Tibial nerve (tissue), 4 donors: ENCODE data around the gene MLLT6. TPM values are rescaled to one million over a fixed set of nuclear protein-coding genes. Genes with fewer than 3 reads are reported as not detected.
"Not testable (repeated sequence)": the region's sequence is repeated elsewhere in the genome, so short reads cannot be mapped to it uniquely, and the experiment has no call there.

ENCODE experiments used
- DNase-seq, 2 donors: peaks; one replicate each; pipeline ENCODE4 v3.0.0-alpha.2; 2019; ENCODE audit warnings: low spot score in 2 of 2
- H3K27ac ChIP-seq, 4 donors: fragments of 200-600 bp; sonication (generic) in 3 of 4; one replicate each; pipeline ENCODE4 v1.5.1; 2017 to 2019; ENCODE audit warnings: mild to moderate bottlenecking in 1 of 4
- H3K27me3 ChIP-seq, 2 donors: fragments of 200-600 bp; sonication (generic) in 1 of 2; one replicate each; pipeline versions ENCODE4 v1.5.1 to v1.6.0; 2017 to 2019
- H3K36me3 ChIP-seq, 3 donors: fragments of 200-600 bp; sonication (generic); one replicate each; pipeline ENCODE4 v1.5.1; 2018 to 2019
- H3K4me1 ChIP-seq, 4 donors: fragments of 200-600 bp; sonication (generic) in 3 of 4; one replicate each; pipeline ENCODE4 v1.5.1; 2017 to 2019
- H3K4me3 ChIP-seq, 4 donors: fragments of 200-600 bp; sonication (generic) in 3 of 4; one replicate each; pipeline ENCODE4 v1.5.1; 2017 to 2019; ENCODE audit warnings: mild to moderate bottlenecking in 1 of 4, moderate library complexity in 1 of 4
- H3K9me3 ChIP-seq, 4 donors: fragments of 200-600 bp; sonication (generic) in 3 of 4; one replicate each; pipeline ENCODE4 v1.5.1; 2017 to 2019
- EP300 ChIP-seq, 2 donors: sonication (generic); formaldehyde crosslinking; IDR thresholded peaks; one replicate each; pipeline ENCODE4 v1.6.1; 2017; ENCODE audit warnings: antibody characterized with exemption in 2 of 2, mild to moderate bottlenecking in 1 of 2
- POLR2A ChIP-seq, 2 donors: fragments of 450-650 bp; IDR thresholded peaks; one replicate each; pipeline ENCODE4 v1.6.1; 2017; ENCODE audit warnings: antibody characterized with exemption in 2 of 2, mild to moderate bottlenecking in 2 of 2, moderate library complexity in 2 of 2
- WGBS, 2 donors: methylation state at CpG; one replicate each; pipeline ENCODE4 v1.1.5; 2018; 5-methylcytosine and 5-hydroxymethylcytosine counted together
- total RNA-seq, 4 donors: library from RNA; depleted of rRNA; stranded (reverse); fragments of >200 nt; gene quantifications; one replicate each; pipeline ENCODE4 v1.1.0, GENCODE V29; 2016
- TF ChIP-seq, protein P1 (sequence below), 5 experiments: fragments of 200-600 bp in 3 of 5; fragments of 450-650 bp in 2 of 5; sonication (generic) in 3 of 5; IDR thresholded peaks; one replicate each; pipeline ENCODE4 v1.5.1; 2016 to 2019; ENCODE audit warnings: antibody characterized with exemption in 5 of 5, mild to moderate bottlenecking in 3 of 5, moderate library complexity in 2 of 5

Gene MLLT6
- total RNA-seq, 4 donors from 2014 or later, result 83.9 to 185 (median 116) TPM

DNA sequence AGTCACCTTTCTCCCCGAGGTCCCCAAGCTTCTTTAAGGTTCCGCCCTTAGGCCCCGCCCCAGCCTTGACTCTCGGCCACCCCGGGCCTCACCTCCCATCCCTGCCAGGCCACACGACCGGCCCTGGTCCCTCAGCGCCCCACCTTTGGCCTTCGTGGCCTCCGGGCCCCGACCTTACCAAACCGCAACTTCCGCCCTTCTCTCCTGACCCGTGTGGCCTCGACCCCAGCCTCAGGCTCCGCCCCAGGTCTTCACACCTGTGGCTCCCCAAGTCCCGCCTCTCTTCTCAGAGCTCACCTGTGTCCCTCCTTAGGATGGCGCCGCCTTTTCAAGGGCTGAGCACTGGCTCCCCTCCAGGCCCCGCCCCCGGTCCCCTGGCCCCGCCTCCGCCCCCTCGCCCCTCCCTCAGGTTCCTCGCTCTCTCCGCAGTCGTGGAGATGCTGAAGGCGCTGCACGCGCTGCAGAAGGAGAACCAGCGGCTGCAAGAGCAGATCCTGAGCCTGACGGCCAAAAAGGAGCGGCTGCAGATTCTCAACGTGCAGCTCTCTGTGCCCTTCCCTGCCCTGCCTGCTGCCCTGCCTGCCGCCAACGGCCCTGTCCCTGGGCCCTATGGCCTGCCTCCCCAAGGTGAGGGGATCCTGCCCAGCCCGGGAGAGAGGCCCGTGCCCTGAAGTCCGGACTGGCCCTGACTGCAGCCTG lies 15.0 kb downstream of the MLLT6 start:
- peaks cover 3 to 97% (median 15%) of the 10 kb centered on the region in 3 donors for H3K36me3 ChIP-seq
- no peak for DNase-seq
- no peaks in the 10 kb centered on the region for H3K27me3 ChIP-seq
- H3K4me1 ChIP-seq, result peaks cover 0 to 44% (median 35%) of the 10 kb centered on the region in 4 donors
- H3K27ac ChIP-seq, result peak overlapping the region in 3 of 4 donors; percentile 51 to 75 (median 70)
- peak overlapping the region in 1 of 4 donors; percentile 3 for H3K4me3 ChIP-seq
- TF ChIP-seq POLR2A (IDR thresholded peaks at IDR 0.05) (no peak), EP300 (IDR thresholded peaks at IDR 0.05) (no peak)
- TF ChIP-seq, protein P1, sequence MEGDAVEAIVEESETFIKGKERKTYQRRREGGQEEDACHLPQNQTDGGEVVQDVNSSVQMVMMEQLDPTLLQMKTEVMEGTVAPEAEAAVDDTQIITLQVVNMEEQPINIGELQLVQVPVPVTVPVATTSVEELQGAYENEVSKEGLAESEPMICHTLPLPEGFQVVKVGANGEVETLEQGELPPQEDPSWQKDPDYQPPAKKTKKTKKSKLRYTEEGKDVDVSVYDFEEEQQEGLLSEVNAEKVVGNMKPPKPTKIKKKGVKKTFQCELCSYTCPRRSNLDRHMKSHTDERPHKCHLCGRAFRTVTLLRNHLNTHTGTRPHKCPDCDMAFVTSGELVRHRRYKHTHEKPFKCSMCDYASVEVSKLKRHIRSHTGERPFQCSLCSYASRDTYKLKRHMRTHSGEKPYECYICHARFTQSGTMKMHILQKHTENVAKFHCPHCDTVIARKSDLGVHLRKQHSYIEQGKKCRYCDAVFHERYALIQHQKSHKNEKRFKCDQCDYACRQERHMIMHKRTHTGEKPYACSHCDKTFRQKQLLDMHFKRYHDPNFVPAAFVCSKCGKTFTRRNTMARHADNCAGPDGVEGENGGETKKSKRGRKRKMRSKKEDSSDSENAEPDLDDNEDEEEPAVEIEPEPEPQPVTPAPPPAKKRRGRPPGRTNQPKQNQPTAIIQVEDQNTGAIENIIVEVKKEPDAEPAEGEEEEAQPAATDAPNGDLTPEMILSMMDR (IDR thresholded peaks at IDR 0.05), result no peak
- WGBS, 2 donors, result 61 to 62% methylated on average over 25 to 32 of the region's 39 CpGs
- H3K9me3 ChIP-seq, result no peaks in the 10 kb centered on the region

DNA sequence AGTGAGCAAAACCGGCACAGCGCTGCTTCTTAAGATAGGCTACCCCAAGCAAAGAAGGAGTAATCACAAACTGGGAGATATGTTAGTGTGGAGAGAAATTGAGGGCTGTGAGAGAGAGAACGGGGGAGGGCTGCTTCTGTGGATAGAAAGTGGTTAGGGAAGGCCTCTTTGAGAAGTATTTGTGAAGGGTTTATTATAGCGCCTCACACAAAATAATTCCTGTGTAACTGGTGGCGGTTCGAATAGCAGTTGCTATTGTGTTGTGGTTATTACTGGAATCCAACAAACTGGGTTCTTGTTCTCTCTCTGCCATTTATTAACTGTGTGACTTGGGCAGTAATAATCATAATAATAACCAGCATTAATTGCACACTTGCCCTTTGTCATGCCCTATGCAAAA lies 15.9 kb downstream of the MLLT6 start:
- peaks cover 0 to 49% (median 37%) of the 10 kb centered on the region in 4 donors for H3K4me1 ChIP-seq
- peak overlapping the region in 3 of 4 donors; percentile 51 to 75 (median 70) for H3K27ac ChIP-seq
- peaks cover 3 to 96% (median 10%) of the 10 kb centered on the region in 3 donors for H3K36me3 ChIP-seq
- no peak for DNase-seq
- TF ChIP-seq POLR2A (IDR thresholded peaks at IDR 0.05), result no peak
- TF ChIP-seq, protein P1 (IDR thresholded peaks at IDR 0.05), result no peak
- TF ChIP-seq EP300 (IDR thresholded peaks at IDR 0.05), result no peak
- H3K27me3 ChIP-seq, result no peaks in the 10 kb centered on the region
- no peaks in the 10 kb centered on the region for H3K9me3 ChIP-seq
- H3K4me3 ChIP-seq, result peak overlapping the region in 1 of 4 donors; percentile 3
- WGBS, 2 donors, result 48 to 58% methylated on average over 6 of the region's 6 CpGs

DNA sequence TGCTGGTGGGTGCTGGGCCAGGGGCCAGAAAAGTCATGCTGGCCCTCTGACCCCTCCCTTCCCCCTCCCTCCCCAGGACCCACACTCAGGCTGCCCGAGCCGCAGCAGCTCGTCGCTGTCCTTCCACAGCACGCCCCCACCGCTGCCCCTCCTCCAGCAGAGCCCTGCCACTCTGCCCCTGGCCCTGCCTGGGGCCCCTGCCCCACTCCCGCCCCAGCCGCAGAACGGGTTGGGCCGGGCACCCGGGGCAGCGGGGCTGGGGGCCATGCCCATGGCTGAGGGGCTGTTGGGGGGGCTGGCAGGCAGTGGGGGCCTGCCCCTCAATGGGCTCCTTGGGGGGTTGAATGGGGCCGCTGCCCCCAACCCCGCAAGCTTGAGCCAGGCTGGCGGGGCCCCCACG lies 16.7 kb downstream of the MLLT6 start:
- TF ChIP-seq POLR2A (IDR thresholded peaks at IDR 0.05) (no peak), EP300 (IDR thresholded peaks at IDR 0.05) (no peak)
- TF ChIP-seq, protein P1 (IDR thresholded peaks at IDR 0.05), result no peak
- H3K36me3 ChIP-seq, result peaks cover 2 to 92% (median 3%) of the 10 kb centered on the region in 3 donors
- H3K4me3 ChIP-seq, result no peak overlapping the region
- DNase-seq, result no peak
- H3K9me3 ChIP-seq, result no peaks in the 10 kb centered on the region
- peaks cover 0 to 49% (median 37%) of the 10 kb centered on the region in 4 donors for H3K4me1 ChIP-seq
- no peaks in the 10 kb centered on the region for H3K27me3 ChIP-seq
- peak overlapping the region in 3 of 4 donors; percentile 40 to 70 (median 64) for H3K27ac ChIP-seq
- 40 to 71% methylated on average over 8 to 11 of the region's 16 CpGs for WGBS, 2 donors

DNA sequence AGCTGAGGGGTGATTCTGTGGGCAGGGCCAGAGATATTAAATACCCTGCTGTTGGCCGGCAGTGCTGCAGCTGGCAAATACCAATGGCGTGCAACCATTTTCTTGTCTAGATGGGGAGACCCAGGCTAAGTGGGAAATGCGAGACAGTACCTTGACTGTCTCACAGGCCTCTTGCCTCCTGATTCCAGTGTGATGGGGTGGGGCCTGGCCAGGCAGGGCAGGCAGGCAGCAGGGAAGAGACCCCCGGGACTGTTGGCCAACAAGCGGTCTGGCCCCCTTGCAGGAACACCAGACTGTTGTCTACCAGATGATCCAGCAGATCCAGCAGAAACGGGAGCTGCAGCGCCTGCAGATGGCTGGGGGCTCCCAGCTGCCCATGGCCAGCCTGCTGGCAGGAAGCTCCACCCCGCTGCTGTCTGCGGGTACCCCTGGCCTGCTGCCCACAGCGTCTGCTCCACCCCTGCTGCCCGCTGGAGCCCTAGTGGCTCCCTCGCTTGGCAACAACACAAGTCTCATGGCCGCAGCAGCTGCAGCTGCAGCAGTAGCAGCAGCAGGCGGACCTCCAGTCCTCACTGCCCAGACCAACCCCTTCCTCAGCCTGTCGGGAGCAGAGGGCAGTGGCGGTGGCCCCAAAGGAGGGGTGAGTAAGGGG lies 19.4 kb downstream of the MLLT6 start:
- TF ChIP-seq POLR2A (IDR thresholded peaks at IDR 0.05), result no peak
- TF ChIP-seq, protein P1 (IDR thresholded peaks at IDR 0.05), result no peak
- peak in 1 of 2 donors; percentile 24 for TF ChIP-seq EP300 (IDR thresholded peaks at IDR 0.05)
- H3K27ac ChIP-seq, result peak overlapping the region in 3 of 4 donors; percentile 1 to 74 (median 56)
- H3K36me3 ChIP-seq, result peaks cover 0 to 65% (median 0%) of the 10 kb centered on the region in 3 donors

DNA sequence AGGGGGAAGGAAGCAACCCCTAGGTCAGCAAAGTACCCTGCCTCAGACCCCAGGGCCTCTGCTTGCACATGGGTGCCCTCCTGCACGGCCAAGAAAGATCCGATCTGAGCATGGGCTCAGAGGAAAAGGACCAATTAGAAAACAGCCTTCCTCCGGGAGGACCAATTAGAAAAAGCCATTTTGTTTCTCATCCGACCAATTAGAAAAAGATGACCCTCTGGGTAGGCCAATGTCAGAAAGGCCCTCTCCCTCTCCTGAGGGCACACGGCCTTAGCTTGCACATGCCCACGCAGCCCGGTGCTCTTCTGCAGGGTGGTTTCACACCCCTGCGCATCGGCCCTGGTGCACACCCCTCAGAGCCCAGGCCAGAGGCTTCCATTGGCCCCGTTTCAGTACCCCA lies 20.0 kb downstream of the MLLT6 start:
- Histone ChIP-seq H3K9me3 (no peaks in the 10 kb centered on the region), H3K4me3 (no peak overlapping the region), H3K36me3 (peaks cover 0 to 59% (median 0%) of the 10 kb centered on the region in 3 donors), H3K27me3 (no peaks in the 10 kb centered on the region), H3K4me1 (peaks cover 0 to 69% (median 39%) of the 10 kb centered on the region in 4 donors), H3K27ac (peak overlapping the region in 3 of 4 donors; percentile 1 to 74 (median 56))
- TF ChIP-seq POLR2A (IDR thresholded peaks at IDR 0.05) (no peak), EP300 (IDR thresholded peaks at IDR 0.05) (no peak)
- TF ChIP-seq, protein P1 (IDR thresholded peaks at IDR 0.05), result no peak
- 49 to 55% methylated on average over 10 of the region's 10 CpGs for WGBS, 2 donors
- no peak for DNase-seq

More for the DNA sequence above, 19.4 kb downstream of the MLLT6 start:
- Histone ChIP-seq H3K4me1 (peaks cover 0 to 71% (median 40%) of the 10 kb centered on the region in 4 donors), H3K27me3 (no peaks in the 10 kb centered on the region), H3K4me3 (no peak overlapping the region), H3K9me3 (no peaks in the 10 kb centered on the region)
- no peak for DNase-seq
- WGBS, 2 donors, result 30 to 44% methylated on average over 10 to 16 of the region's 16 CpGs

DNA sequence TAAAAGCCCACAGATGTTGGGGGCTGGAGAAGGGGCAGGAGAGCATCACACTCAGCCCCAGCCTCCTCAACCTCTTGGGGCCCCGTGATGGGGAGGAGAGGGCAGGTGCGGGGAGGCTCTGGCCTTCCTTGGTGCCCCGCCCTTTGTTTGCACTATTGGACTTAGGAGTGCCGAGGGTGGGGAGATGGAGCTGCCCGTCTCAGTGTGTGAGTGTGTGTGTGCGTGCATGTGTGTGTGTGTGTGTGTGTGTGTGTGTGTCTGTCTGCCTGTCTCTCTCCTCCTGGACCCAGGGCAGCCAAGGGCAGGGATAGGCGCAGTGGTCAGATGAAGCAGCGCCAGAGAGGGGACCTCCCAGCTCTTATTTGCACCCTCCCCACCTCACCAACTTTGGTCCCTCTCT lies 21.1 kb downstream of the MLLT6 start:
- H3K27me3 ChIP-seq, DNase-seq, H3K9me3 ChIP-seq, H3K4me3 ChIP-seq, H3K27ac ChIP-seq: not testable (repeated sequence)
- H3K4me1 ChIP-seq, result peaks cover 0 to 65% (median 41%) of the 10 kb centered on the region in 4 donors
- H3K36me3 ChIP-seq, result peaks cover 0 to 49% (median 0%) of the 10 kb centered on the region in 3 donors
- 69 to 72% methylated on average over 4 to 7 of the region's 8 CpGs for WGBS, 2 donors
